Central memory CD8-positive, alpha-beta T cell (primary cell): ENCODE results near the gene CLEC2B.

Experiments
- ATAC-seq: fragments of 150-1000 bp; cut with Tn5 transposase; replicated peaks from 2 replicates; pipeline ENCODE4 v1.10.0; 2022; ENCODE audit warnings: mild to moderate bottlenecking, moderate FRiP score, moderate number of reproducible peaks; ENCODE audit not compliant: poor library complexity, severe bottlenecking; ENCODE audit errors: extremely low read depth
- DNase-seq, 2 donors: peaks; one replicate each; pipeline ENCODE4 v3.0.0; 2021; ENCODE audit warnings: low spot score in 2 of 2
- H3K27ac Mint-ChIP-seq: one replicate; pipeline ENCODE4 v1.8.0; 2022; ENCODE audit warnings: low read depth, mild to moderate bottlenecking, moderate library complexity, mixed read lengths
- H3K27me3 Mint-ChIP-seq: one replicate; pipeline ENCODE4 v1.8.0; 2022; ENCODE audit warnings: mixed read lengths
- H3K36me3 Mint-ChIP-seq: one replicate; pipeline ENCODE4 v1.8.0; 2022; ENCODE audit warnings: mild to moderate bottlenecking, moderate library complexity, mixed read lengths; ENCODE audit not compliant: insufficient read depth
- H3K4me1 Mint-ChIP-seq: one replicate; pipeline ENCODE4 v1.8.0; 2022; ENCODE audit warnings: mixed read lengths
- H3K4me3 Mint-ChIP-seq: one replicate; pipeline ENCODE4 v1.8.0; 2022; ENCODE audit warnings: mild to moderate bottlenecking, moderate library complexity, mixed read lengths
- H3K9me3 Mint-ChIP-seq: one replicate; pipeline ENCODE4 v1.8.0; 2022; ENCODE audit warnings: mixed read lengths

Gene CLEC2B

GRCh38 chr12:9864913-9865675 is 4.1 kb downstream of the CLEC2B start:
- H3K4me3 Mint-ChIP-seq = peak overlapping the region; percentile 92
- H3K27ac Mint-ChIP-seq = peak overlapping the region; percentile 95
- no peaks in the 10 kb centered on the region for H3K9me3 Mint-ChIP-seq
- DNase-seq = no peak
- H3K4me1 Mint-ChIP-seq = peaks cover 57% of the 10 kb centered on the region
- H3K36me3 Mint-ChIP-seq = peaks cover 36% of the 10 kb centered on the region
- no peak for ATAC-seq
- H3K27me3 Mint-ChIP-seq = no peaks in the 10 kb centered on the region

- ATAC-seq (no peak), DNase-seq (no peak)
- no peak overlapping the region for H3K4me3 Mint-ChIP-seq
- peak overlapping the region; percentile 6 for H3K27ac Mint-ChIP-seq
- H3K4me1 Mint-ChIP-seq = peaks cover 76% of the 10 kb centered on the region
- H3K36me3 Mint-ChIP-seq = peaks cover 56% of the 10 kb centered on the region
- no peaks in the 10 kb centered on the region for H3K27me3 Mint-ChIP-seq
- no peaks in the 10 kb centered on the region for H3K9me3 Mint-ChIP-seq
Observed at GRCh38 chr12:9858135-9858534, 11.0 kb downstream of the CLEC2B start.

GRCh38 chr12:9856894-9857293 is 12.3 kb downstream of the CLEC2B start:
- peaks cover 75% of the 10 kb centered on the region for H3K4me1 Mint-ChIP-seq
- H3K9me3 Mint-ChIP-seq = no peaks in the 10 kb centered on the region
- no peak overlapping the region for H3K27ac Mint-ChIP-seq
- H3K4me3 Mint-ChIP-seq = no peak overlapping the region
- peaks cover 60% of the 10 kb centered on the region for H3K36me3 Mint-ChIP-seq
- DNase-seq (no peak), ATAC-seq (no peak)
- H3K27me3 Mint-ChIP-seq = no peaks in the 10 kb centered on the region

- Mint-ChIP-seq H3K27me3 (no peaks in the 10 kb centered on the region), H3K27ac (peak overlapping the region; percentile 58), H3K4me3 (no peak overlapping the region), H3K36me3 (peaks cover 66% of the 10 kb centered on the region), H3K4me1 (peaks cover 78% of the 10 kb centered on the region), H3K9me3 (no peaks in the 10 kb centered on the region)
- ATAC-seq (no peak), DNase-seq (no peak)
Observed at GRCh38 chr12:9856151-9856550, 13.0 kb downstream of the CLEC2B start.

- Mint-ChIP-seq H3K27me3 (no peaks in the 10 kb centered on the region), H3K27ac (peak overlapping the region; percentile 62), H3K9me3 (peaks cover 13% of the 10 kb centered on the region), H3K4me3 (no peak overlapping the region), H3K36me3 (peaks cover 68% of the 10 kb centered on the region), H3K4me1 (peaks cover 59% of the 10 kb centered on the region)
- DNase-seq = no peak
- ATAC-seq = no peak
Observed at GRCh38 chr12:9851927-9852326, 17.2 kb downstream of the CLEC2B start.

GRCh38 chr12:9851050-9851449 is 18.1 kb downstream of the CLEC2B start:
- H3K4me3 Mint-ChIP-seq = no peak overlapping the region
- peak overlapping the region; percentile 62 for H3K27ac Mint-ChIP-seq
- H3K4me1 Mint-ChIP-seq = peaks cover 59% of the 10 kb centered on the region
- ATAC-seq (no peak), DNase-seq (no peak)
- no peaks in the 10 kb centered on the region for H3K27me3 Mint-ChIP-seq
- H3K36me3 Mint-ChIP-seq = peaks cover 66% of the 10 kb centered on the region
- peaks cover 20% of the 10 kb centered on the region for H3K9me3 Mint-ChIP-seq

- ATAC-seq (no peak), DNase-seq (no peak)
- Mint-ChIP-seq H3K36me3 (peaks cover 53% of the 10 kb centered on the region), H3K9me3 (peaks cover 20% of the 10 kb centered on the region), H3K27me3 (no peaks in the 10 kb centered on the region), H3K27ac (no peak overlapping the region), H3K4me1 (peaks cover 42% of the 10 kb centered on the region), H3K4me3 (peak overlapping the region; percentile 28)
Observed at GRCh38 chr12:9848899-9849298, 20.3 kb downstream of the CLEC2B start.

GRCh38 chr12:9843407-9843806 is 25.7 kb downstream of the CLEC2B start:
- peaks cover 15% of the 10 kb centered on the region for H3K4me1 Mint-ChIP-seq
- H3K4me3 Mint-ChIP-seq = no peak overlapping the region
- no peaks in the 10 kb centered on the region for H3K27me3 Mint-ChIP-seq
- H3K27ac Mint-ChIP-seq = no peak overlapping the region
- H3K9me3 Mint-ChIP-seq = peaks cover 20% of the 10 kb centered on the region
- no peak for DNase-seq
- no peak for ATAC-seq
- peaks cover 19% of the 10 kb centered on the region for H3K36me3 Mint-ChIP-seq

- Mint-ChIP-seq H3K27me3 (no peaks in the 10 kb centered on the region), H3K9me3 (no peaks in the 10 kb centered on the region), H3K36me3 (peaks cover 9% of the 10 kb centered on the region), H3K4me3 (no peak overlapping the region), H3K27ac (no peak overlapping the region), H3K4me1 (peaks cover 2% of the 10 kb centered on the region)
- ATAC-seq (no peak), DNase-seq (no peak)
Observed at GRCh38 chr12:9831720-9832119, 37.4 kb downstream of the CLEC2B start.

- ATAC-seq (no peak), DNase-seq (no peak)
- peak overlapping the region; percentile 77 for H3K4me3 Mint-ChIP-seq
- H3K9me3 Mint-ChIP-seq = no peaks in the 10 kb centered on the region
- H3K36me3 Mint-ChIP-seq = peaks cover 9% of the 10 kb centered on the region
- peaks cover 18% of the 10 kb centered on the region for H3K4me1 Mint-ChIP-seq
- peak overlapping the region; percentile 95 for H3K27ac Mint-ChIP-seq
- H3K27me3 Mint-ChIP-seq = no peaks in the 10 kb centered on the region
Observed at GRCh38 chr12:9829982-9830381, 39.2 kb downstream of the CLEC2B start.

- Mint-ChIP-seq H3K27ac (peak overlapping the region; percentile 95), H3K9me3 (no peaks in the 10 kb centered on the region), H3K4me3 (peak overlapping the region; percentile 77), H3K27me3 (no peaks in the 10 kb centered on the region), H3K4me1 (peaks cover 23% of the 10 kb centered on the region), H3K36me3 (peaks cover 9% of the 10 kb centered on the region)
- ATAC-seq = no peak
- DNase-seq = no peak
Observed at GRCh38 chr12:9829483-9829882, 39.7 kb downstream of the CLEC2B start.

GRCh38 chr12:9827209-9827888 is 41.8 kb downstream of the CLEC2B start, which contains the start of gene KLRF1:
TSS of gene KLRF1 (plus strand) at chr12:9827481. CDS start at chr12:9827545, 64 bp downstream.
- H3K4me1 Mint-ChIP-seq = peaks cover 25% of the 10 kb centered on the region
- peak; percentile 88 for ATAC-seq
- H3K36me3 Mint-ChIP-seq = peaks cover 3% of the 10 kb centered on the region
- no peaks in the 10 kb centered on the region for H3K9me3 Mint-ChIP-seq
- H3K27me3 Mint-ChIP-seq = no peaks in the 10 kb centered on the region
- no peak for DNase-seq
- H3K27ac Mint-ChIP-seq = peak within 1 kb of the TSS; percentile 95
- peak within 1 kb of the TSS; percentile 77 for H3K4me3 Mint-ChIP-seq
